ENCODE measurements around the gene S100PBP. TPM values are rescaled to one million over a fixed set of nuclear protein-coding genes. Genes with fewer than 3 reads are reported as not detected.

S100PBP gene
- total RNA-seq, 2 donors from 2014 or later = 31.0 to 54.9 TPM

DNA sequence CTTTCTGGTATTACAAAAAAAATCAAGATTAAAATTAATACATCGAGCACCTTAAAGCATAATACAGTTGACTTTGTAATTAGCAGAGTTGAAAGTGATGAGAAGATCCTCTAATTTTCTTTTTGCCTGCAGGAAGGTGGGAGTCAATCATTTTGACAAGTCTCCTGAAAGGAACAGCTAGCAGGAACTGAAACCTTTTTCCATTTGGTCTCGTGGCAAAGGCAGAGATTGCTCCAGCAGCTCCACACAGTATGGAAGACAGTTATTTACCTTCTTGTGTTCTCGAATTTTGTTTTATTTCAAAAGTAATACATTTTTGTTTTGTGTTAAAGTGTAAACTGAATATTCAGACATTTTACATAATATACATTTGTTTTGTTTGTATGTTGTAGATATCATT is 7.7 kb downstream of the S100PBP start:
- ATAC-seq = no peak
- H3K4me1 Mint-ChIP-seq (ENCODE audit: low read depth in 2 of 2) = peaks cover 3 to 9% of the 10 kb centered on the region in 2 donors

DNA sequence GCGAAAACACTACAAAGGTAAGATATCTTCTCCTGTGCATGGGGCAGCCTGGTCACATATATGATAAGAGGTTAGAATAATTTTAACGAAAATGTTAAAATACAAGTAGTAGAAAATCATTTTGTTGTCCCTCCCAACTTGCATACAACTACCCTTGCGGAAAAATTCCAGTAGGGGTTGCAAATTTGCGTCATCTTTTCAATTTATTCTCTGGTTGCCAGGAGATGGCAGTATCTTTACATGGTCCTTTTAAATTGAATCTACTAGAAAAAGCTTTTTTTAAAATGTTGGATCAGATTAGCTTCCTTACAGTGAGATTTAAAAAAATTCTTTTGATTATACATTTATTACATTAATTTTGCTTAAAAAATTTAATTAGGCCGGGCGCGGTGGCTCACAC is 10.9 kb downstream of the S100PBP start:
- Mint-ChIP-seq H3K4me3 (no peak overlapping the region), H3K9me3 (no peaks in the 10 kb centered on the region), H3K4me1 (ENCODE audit: low read depth in 2 of 2) (peaks cover 3 to 6% of the 10 kb centered on the region in 2 donors), H3K36me3 (peaks cover 24% of the 10 kb centered on the region), H3K27me3 (no peaks in the 10 kb centered on the region), H3K27ac (no peak overlapping the region)
- ATAC-seq (no peak), DNase-seq (ENCODE audit: low spot score) (no peak)

More for the DNA sequence above, 7.7 kb downstream of the S100PBP start:
- Mint-ChIP-seq H3K36me3 (peaks cover 19% of the 10 kb centered on the region), H3K27ac (no peak overlapping the region), H3K4me3 (no peak overlapping the region), H3K27me3 (no peaks in the 10 kb centered on the region), H3K9me3 (no peaks in the 10 kb centered on the region)
- no peak for DNase-seq (ENCODE audit: low spot score)

DNA sequence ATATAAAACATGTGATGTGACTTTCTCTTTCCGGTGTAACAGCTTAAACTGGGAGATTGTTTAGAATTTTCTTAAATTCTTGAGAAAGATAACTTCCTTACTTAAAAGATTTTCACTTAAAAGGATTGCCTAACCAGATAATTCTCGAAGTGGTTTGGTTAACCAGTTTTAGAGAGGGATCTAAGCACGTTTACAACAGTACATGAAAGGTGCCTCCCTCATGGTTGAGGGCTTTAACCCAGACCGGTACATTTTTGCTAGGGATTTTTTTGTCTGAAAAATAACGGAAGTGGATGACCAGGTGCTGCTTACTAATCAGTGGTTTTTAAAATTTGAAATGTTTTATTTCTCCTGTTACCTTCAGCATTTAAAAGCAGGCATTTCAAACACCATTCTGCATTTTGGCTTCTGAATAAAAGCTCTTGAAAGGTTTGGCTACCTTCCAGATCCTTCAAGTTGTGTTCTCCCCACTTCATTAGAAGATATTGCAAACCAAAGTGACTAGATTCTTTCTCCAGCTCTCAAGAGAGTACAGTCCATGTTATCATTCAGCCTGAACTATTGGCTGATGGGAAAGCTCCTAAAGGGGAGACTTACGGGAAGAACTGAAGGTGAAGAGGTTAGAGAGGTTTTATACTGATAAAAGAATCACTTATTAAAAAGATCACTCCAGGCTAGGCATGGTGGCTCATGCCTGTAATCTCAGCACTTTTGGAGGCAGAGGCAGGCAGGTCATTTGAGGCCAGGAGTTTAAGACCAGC is 12.8 kb downstream of the S100PBP start:
- ATAC-seq = no peak
- Mint-ChIP-seq H3K4me3 (no peak overlapping the region), H3K36me3 (peaks cover 30% of the 10 kb centered on the region), H3K4me1 (ENCODE audit: low read depth in 2 of 2) (peaks cover 3 to 4% of the 10 kb centered on the region in 2 donors), H3K9me3 (no peaks in the 10 kb centered on the region), H3K27ac (peak overlapping the region; percentile 11), H3K27me3 (no peaks in the 10 kb centered on the region)
- no peak for DNase-seq (ENCODE audit: low spot score)

DNA sequence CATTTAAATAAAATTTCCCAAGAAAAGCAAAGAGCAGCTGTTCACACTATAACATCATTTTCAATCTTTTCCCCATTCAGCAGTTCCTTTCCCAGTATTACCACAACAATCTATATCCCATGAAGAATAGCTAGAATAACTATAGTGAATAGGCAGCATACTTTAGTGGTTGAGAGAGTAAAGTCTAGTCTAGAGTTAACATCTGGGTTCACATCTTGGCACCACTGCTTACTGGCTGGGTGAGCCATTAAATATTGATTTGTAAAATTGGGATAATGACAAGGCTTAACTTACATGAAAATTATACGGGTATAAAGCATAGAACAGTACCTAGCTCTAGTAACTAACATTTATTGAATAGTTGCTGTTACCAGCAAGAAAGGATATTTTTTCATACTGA is 14.4 kb downstream of the S100PBP start:
- DNase-seq (ENCODE audit: low spot score) = no peak
- H3K9me3 Mint-ChIP-seq = no peaks in the 10 kb centered on the region
- no peak overlapping the region for H3K4me3 Mint-ChIP-seq
- H3K27ac Mint-ChIP-seq = no peak overlapping the region
- peaks cover 3 to 5% of the 10 kb centered on the region in 2 donors for H3K4me1 Mint-ChIP-seq (ENCODE audit: low read depth in 2 of 2)
- peaks cover 17% of the 10 kb centered on the region for H3K36me3 Mint-ChIP-seq
- ATAC-seq = no peak
- no peaks in the 10 kb centered on the region for H3K27me3 Mint-ChIP-seq

DNA sequence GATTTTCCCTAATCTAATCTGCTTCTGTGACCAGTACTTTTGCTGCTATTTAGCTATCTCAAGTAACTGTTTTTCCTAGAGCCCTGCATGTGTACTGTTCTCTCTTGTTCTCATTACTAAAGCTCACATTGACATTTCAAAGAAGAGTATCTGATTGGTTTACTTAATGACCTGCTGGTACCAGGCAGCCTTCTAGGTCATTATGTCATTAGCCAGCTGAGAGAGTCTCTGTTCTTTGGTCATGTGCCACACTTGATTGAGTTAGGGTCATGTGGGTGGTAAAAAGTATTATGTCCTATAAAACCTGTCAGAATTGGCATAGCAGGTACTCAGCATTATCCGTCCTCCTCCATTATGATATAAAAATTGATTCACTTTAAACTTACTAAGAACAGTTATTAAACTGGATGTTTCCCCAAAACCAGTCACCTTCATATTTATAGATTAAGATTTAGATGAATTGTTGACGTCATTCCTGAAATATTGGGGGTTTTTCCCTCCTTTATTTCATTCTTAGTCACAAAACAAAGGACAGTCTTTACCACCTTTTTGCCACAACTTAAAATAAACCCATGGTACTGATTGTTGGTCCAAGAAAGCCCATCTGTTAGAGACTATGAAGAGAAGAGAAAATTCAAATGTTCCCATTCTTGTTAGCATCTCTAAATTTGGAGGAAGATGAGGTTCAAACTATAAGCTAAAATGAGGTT is 31.1 kb downstream of the S100PBP start:
- Mint-ChIP-seq H3K27me3 (no peaks in the 10 kb centered on the region), H3K36me3 (peaks cover 15% of the 10 kb centered on the region), H3K9me3 (no peaks in the 10 kb centered on the region), H3K27ac (peak overlapping the region in 1 of 2 donors; percentile 39), H3K4me1 (ENCODE audit: low read depth in 2 of 2) (peaks cover 0 to 3% of the 10 kb centered on the region in 2 donors), H3K4me3 (no peak overlapping the region)
- no peak for ATAC-seq
- DNase-seq (ENCODE audit: low spot score) = no peak

DNA sequence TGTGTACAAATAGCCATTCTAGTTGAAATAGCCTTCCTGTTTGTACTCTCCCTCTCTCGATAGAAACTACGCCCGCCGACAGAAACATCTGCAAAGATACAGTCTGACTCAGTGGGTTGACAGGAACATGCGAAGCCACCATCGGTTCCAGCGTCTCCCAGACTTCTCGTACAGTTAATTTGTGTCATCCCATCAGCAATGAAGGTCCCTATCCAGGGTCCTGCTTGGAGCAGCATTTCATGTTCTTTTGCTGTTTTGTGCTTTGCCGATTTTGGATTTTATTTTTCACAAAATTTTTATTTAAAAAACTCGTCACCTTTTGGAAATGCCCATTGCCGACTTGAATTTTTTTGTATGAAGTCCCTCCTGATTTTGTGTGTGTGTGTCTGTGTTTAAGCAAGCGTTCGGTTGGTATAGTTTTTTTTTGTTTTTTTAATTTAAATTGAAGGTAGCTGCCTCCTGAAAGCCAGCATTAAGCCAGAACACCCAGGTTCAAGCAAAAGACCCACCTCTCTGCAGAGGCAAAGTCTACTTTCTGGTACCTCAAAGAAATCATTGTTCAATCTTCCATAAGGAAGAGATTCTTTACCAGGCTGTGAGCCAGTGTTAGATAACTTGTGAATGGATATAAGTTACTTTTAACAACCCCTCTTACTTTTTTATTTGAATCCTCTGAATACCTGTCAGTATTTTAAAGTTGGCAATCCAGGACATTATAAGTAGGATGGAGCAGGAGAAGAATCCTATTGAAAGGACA is 38.6 kb downstream of the S100PBP start:
- ATAC-seq (no peak), DNase-seq (ENCODE audit: low spot score) (no peak)
- Mint-ChIP-seq H3K36me3 (peaks cover 11% of the 10 kb centered on the region), H3K4me1 (ENCODE audit: low read depth in 2 of 2) (no peaks in the 10 kb centered on the region), H3K4me3 (no peak overlapping the region), H3K27me3 (no peaks in the 10 kb centered on the region), H3K9me3 (no peaks in the 10 kb centered on the region), H3K27ac (no peak overlapping the region)

DNA sequence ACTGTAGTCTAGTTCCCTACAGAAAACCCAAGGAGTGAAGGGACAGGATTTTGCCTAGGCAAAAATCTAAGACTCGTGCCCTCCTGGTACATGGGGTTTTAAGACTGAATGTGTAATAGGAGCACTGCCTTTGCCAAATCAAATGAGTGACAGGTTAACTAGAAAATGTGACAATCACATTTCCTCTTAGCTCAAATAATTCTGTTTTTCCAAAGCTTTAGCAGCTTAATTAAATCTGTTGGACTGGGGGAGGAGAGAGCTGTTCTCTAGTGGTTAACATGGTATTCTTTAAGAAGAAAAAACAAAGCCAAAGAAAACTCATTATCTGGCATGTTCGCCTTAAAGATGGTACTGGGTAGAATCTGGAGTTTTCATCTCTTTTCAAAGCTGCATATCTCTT is 40.7 kb downstream of the S100PBP start:
- ATAC-seq (no peak), DNase-seq (ENCODE audit: low spot score) (no peak)
- Mint-ChIP-seq H3K4me1 (ENCODE audit: low read depth in 2 of 2) (peaks cover 0 to 2% of the 10 kb centered on the region in 2 donors), H3K27ac (no peak overlapping the region), H3K4me3 (no peak overlapping the region), H3K9me3 (no peaks in the 10 kb centered on the region), H3K27me3 (no peaks in the 10 kb centered on the region), H3K36me3 (peaks cover 11% of the 10 kb centered on the region)

DNA sequence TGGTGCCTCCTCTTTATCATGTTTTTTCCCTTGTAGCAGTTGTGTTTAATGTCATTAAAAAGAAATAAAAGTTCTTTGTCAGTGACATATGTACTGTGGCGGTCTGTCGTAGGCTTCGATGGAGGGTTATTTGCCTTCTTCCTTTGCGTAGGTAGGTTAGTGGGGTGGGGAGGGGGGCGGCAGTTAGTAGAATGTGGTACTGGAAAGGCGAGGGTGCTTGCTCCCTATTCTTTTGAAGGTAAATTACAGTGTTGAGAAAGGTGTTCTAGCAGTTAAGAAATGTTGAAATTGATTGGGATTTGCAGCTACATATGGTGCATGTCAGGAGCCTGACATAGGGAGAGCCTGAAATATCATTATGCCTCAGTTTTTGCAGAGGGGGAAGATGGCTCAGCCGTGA is 41.3 kb downstream of the S100PBP start:
- Mint-ChIP-seq H3K4me1 (ENCODE audit: low read depth in 2 of 2) (peaks cover 0 to 4% of the 10 kb centered on the region in 2 donors), H3K9me3 (no peaks in the 10 kb centered on the region), H3K36me3 (peaks cover 11% of the 10 kb centered on the region), H3K27ac (no peak overlapping the region), H3K27me3 (no peaks in the 10 kb centered on the region), H3K4me3 (no peak overlapping the region)
- ATAC-seq (no peak), DNase-seq (ENCODE audit: low spot score) (no peak)

DNA sequence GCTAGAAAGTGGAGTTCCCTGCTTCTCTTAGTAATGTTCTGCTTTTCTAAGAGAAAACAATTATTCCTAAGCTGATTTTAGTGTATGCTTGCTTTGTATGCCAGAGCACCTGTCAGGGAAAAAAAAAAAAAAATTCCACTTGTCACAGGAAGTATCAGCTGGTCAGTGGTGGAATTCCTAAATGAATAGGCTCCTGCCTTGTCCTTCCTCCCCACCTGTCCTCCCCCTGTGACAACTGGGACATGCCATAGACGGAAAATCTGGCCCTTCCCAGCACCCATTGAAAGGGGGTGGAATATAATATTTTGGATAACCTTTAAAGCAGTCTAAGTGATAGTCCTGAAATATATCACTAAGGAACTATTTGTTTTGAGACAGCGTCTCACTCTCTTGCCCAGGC is 42.5 kb downstream of the S100PBP start:
- H3K4me3 Mint-ChIP-seq = no peak overlapping the region
- H3K4me1 Mint-ChIP-seq (ENCODE audit: low read depth in 2 of 2) = peaks cover 0 to 4% of the 10 kb centered on the region in 2 donors
- H3K27me3 Mint-ChIP-seq = no peaks in the 10 kb centered on the region
- H3K27ac Mint-ChIP-seq = no peak overlapping the region
- DNase-seq (ENCODE audit: low spot score) (no peak), ATAC-seq (no peak)
- H3K36me3 Mint-ChIP-seq = no peaks in the 10 kb centered on the region
- H3K9me3 Mint-ChIP-seq = no peaks in the 10 kb centered on the region

DNA sequence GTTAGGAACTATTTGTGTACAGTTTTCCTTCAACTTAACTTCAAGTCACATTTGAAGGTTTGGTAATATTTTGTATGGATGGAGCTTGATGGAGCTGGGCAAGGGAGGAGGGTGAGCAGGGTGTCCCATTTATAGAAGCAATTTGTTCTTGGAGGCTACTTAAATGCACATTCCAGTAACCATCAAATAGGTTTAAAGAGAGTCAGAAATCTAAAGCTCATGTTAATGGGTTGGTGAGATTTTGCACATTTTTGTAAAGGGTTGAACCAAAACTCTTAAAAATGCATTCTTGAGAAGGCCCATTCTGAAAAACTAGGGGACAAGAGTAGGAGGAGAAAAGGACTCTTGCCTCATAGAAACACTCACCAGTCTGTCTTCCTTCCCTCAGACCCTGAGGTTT is 43.1 kb downstream of the S100PBP start:
- ATAC-seq (no peak), DNase-seq (ENCODE audit: low spot score) (no peak)
- peaks cover 0 to 4% of the 10 kb centered on the region in 2 donors for H3K4me1 Mint-ChIP-seq (ENCODE audit: low read depth in 2 of 2)
- no peaks in the 10 kb centered on the region for H3K9me3 Mint-ChIP-seq
- H3K4me3 Mint-ChIP-seq = no peak overlapping the region
- no peak overlapping the region for H3K27ac Mint-ChIP-seq
- H3K36me3 Mint-ChIP-seq = no peaks in the 10 kb centered on the region
- H3K27me3 Mint-ChIP-seq = no peaks in the 10 kb centered on the region

DNA sequence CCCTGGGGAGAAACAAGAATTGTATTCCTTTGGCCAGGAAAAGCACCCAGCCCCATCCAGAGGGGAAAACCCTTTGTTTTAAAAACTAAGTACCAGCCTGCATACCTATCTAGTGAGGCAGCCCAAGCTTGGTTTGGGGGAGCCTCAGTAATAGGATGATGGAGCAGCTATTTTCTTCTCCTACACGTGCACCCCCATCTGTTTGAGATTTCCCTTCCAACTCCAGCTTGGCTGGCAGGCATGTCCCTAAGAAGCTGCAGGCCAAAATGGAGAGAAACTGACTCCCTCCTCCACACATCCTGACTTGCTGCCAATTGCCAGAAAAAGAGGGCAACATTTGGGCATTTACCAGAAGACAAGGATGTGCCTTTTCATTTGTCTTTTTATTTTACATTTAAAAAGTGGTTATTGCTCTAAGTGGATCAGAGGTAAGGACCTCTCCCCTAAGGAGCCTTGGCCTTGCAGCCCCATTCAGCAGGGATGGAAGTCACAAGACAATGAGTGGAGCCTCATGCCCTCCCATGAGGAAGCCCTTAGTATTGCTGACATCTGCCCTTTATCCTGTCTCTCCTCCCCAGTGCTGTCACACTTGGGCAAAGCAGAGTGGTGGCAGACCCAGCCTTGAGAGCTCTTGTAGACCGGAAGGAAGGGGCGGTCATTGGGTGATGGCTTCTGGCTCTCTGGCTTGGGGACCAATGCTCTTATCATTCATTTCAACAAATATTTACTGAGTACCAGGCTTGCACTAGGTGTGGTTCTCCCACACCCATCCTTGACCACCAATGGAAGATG is 44.6 kb downstream of the S100PBP start:
- DNase-seq (ENCODE audit: low spot score) = no peak
- Mint-ChIP-seq H3K4me3 (no peak overlapping the region), H3K27ac (no peak overlapping the region), H3K27me3 (no peaks in the 10 kb centered on the region), H3K4me1 (ENCODE audit: low read depth in 2 of 2) (peaks cover 0 to 4% of the 10 kb centered on the region in 2 donors), H3K9me3 (no peaks in the 10 kb centered on the region), H3K36me3 (no peaks in the 10 kb centered on the region)
- no peak for ATAC-seq

DNA sequence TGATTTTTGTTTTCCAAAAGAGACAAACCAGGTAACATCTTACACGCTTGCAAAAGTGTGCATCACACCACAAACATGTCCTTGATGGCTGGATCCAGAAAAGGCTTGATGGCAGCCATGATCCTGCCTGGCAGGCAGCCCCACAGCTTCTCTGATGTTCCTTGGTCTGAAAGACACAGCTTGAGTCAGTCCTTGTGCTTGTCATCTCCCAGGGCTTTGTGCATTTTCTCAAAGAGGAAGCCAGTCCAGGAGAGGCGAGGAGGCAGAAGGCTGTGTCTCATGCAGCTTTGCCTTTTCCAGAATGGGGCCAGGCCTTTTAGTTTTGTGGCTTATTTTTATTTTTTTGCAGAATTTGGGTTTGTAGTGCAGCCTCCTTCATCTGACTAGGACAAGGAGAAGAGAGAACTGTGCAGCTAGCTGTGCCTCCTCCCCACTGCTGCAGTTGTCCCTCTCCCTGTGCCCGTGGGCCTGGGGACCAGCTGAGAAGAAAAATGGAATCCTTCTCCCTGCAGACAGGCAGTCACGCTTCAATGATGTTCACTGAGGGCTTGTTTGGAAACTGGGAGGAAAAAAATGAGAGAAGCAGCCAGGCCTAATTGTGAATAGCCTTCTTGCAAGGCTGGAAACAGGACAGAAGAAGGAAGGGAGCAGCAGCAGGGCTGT is 45.9 kb downstream of the S100PBP start:
- H3K9me3 Mint-ChIP-seq = no peaks in the 10 kb centered on the region
- no peak overlapping the region for H3K27ac Mint-ChIP-seq
- no peak overlapping the region for H3K4me3 Mint-ChIP-seq
- ATAC-seq = no peak
- H3K4me1 Mint-ChIP-seq (ENCODE audit: low read depth in 2 of 2) = peaks cover 0 to 4% of the 10 kb centered on the region in 2 donors
- no peaks in the 10 kb centered on the region for H3K36me3 Mint-ChIP-seq
- no peak for DNase-seq (ENCODE audit: low spot score)
- no peaks in the 10 kb centered on the region for H3K27me3 Mint-ChIP-seq

DNA sequence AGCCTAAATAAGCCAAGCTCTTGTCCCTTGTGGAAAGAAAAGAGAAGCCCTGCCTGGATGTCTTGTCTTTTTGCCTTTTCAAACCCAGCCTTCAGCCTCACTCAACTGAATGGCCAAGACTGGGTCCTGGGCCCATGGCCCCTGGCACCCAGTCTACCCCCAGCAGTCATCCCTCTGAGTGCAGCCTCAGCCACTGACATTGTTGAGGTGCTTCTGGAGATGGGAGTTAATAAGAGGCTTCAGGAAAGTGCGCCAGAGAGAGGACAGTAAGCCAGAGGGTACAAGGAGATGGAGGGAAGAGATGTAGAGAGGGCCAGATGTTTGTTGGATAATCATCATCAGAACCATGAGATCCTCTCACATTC is 46.4 kb downstream of the S100PBP start:
- Mint-ChIP-seq H3K4me3 (no peak overlapping the region), H3K36me3 (no peaks in the 10 kb centered on the region), H3K4me1 (ENCODE audit: low read depth in 2 of 2) (peaks cover 0 to 4% of the 10 kb centered on the region in 2 donors), H3K27ac (no peak overlapping the region), H3K9me3 (no peaks in the 10 kb centered on the region), H3K27me3 (peaks cover 0 to under 1% of the 10 kb centered on the region in 2 donors)
- DNase-seq (ENCODE audit: low spot score) = no peak
- no peak for ATAC-seq

All from natural killer cell treated with Interleukin-12 subunit alpha and Interleukin-12 subunit beta and Interleukin-15 and Interleukin-18, amount 100 ng/mL, for 72 hours (primary cell).